GM19452 (cell line): ENCODE results near the gene GPI.

Source experiments
- ATAC-seq: cut with Tn5 transposase; IDR thresholded peaks from one replicate; pipeline ENCODE4 v1.9.1; 2021; ENCODE audit not compliant: unreplicated experiment

Gene GPI

DNA sequence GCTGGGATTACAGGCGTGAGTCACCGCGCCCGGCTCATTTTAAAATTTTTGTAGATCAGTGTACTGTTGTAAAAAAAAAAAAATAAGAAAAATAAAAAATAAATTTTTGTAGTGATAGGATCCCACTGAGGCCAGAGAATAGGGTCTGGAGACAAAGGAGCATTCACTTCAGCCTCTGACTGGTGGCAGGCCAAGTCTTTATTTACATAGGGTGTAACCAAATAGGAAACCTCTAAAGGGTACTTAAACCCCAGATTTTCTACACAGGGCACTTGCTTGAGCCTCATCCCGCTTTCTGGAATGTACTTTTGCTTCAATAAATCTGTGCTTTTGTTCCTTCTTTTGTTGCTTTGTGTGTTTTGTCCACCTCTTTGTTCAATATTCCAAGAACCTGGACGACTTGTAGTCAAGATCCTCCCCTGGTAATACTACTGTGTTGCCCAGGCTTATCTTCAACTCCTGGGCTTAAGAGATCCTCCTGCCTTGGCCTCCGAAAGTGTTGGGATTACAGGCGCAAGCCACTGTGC, 37.1 kb downstream of the GPI start:
- no peak for ATAC-seq

DNA sequence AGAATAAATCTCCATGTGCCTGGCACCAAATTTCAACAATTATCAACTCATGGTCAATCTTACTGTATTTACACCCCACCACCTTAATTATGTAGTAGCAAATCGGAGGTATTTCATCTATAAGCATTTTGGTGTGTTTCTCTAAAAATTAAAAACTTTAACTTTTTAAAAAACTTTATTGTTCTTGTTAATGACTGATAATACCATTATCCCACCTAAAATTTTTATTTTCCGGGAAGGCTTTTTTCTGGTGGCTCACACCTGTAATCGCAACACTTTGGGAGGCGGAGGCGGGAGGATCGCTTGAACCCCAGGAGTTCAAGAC, 38.8 kb downstream of the GPI start:
- ATAC-seq: peak; percentile 17

- peak; percentile 78 for ATAC-seq
Observed at GRCh38 chr19:34404109-34404909, 39.3 kb downstream of the GPI start, which contains the start of gene PDCD2L. Gene PDCD2L, plus strand, starts transcription at chr19:34404399. Its CDS starts 32 bp downstream, at chr19:34404431.

- ATAC-seq: no peak
Observed at GRCh38 chr19:34405892-34406660, 41.1 kb downstream of the GPI start.

DNA sequence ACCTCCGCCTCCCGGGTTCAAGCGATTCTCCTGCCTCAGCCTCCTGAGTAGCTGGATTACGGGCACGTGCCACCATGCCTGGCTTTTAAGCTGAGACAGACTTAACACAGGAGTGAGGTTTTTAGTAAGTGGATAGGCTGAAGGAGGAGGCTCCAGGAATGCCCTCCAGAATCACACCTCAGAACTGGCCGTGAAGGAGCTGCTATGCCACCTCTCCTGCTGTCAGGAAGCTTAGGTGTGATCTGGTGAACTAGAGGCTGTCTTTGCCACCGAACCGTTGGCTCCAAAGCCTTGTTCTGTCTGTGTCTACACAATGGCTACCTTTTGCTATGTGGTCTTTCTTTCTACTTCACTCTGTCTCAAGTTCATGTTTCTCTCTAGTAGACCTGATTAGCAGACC, 43.4 kb downstream of the GPI start:
- ATAC-seq: no peak

- no peak for ATAC-seq
Observed at GRCh38 chr19:34409189-34410164, 44.5 kb downstream of the GPI start.

- no peak for ATAC-seq
Observed at GRCh38 chr19:34411216-34411615, 46.2 kb downstream of the GPI start.

- no peak for ATAC-seq
Observed at GRCh38 chr19:34416021-34416545, 51.1 kb downstream of the GPI start.

- ATAC-seq: no peak
Observed at GRCh38 chr19:34418300-34418699, 53.3 kb downstream of the GPI start.

DNA sequence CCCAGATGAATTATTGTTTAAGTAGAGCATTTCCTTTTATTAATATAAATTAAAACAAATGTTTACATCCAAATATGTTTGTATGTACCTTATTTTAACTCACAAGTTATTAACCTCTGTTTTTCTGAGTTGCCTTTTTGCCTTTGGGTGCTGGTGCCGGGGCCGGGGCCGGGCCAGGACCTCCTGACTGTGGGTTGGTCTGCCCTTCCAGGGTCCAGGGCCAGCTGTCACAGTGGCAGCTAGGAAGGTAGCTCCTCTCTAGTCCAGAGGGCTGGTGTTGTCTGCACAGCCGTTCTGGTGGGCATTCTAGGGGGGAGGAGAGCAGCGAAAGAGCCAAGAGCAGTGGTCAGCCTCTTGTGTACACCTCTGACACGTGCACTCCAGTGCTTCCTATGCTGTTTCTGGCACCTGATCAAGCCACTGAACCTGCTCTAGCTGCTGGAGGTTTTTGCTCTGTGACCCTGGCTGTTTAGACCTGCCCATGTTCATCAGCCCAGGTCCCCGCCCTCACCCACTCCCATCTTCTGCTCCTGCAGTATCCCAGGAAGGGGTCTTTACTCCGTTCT, 61.2 kb downstream of the GPI start:
- no peak for ATAC-seq

DNA sequence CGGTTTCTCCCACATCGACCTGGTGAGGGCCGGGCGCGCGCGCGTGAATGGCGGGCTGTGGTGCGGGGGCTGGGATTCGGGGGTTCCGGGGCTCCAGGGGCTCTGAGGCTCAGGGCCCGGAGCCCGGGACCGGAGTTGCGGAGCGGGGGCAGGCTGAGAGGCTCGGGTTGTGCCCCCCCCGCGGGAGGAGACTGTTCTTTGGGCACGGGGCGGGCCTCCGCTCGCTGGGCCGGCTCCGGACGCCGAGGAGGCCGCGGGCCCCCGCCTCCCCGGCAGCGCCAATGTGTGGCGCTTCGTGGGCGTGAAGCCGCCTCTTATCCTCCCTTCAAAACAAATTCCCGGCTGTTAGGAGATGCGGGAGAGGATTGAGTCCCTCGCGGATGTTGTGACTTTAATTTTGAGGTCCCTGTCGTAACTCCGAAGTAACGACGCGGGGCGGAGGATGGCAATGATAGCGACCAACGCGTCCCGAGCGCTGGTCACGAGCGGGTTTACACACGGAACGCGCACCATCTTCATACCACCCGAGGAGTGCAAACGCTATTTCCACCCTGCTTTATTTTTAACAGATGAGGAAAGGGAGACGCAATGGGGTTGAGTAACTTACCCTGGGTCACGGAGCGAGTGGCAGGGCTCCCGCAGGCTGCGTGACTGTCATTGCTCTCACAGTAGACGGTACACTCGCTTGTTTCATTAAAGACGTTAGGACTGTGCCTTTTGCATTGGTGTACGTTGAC, 63.7 kb downstream of the GPI start:
- peak; percentile 41 for ATAC-seq

DNA sequence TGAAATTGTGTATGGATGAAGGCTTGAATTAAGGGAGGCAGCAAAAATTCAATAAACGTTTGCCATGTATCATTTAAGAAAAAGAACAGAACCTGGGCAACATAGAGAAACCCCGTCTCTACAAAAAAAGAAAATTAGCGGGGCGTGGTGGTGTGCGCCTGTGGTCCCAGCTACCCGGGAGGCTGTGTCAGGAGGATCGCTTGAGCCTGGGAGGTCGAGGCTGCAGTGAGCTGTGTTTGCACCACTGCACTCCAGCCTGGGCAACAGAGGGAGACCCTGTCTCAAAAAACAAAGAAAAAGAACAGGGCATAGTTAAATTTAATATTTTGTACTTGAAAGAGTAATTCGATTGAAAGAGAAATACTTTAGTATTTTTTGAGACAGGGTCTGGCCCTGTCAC, 64.6 kb downstream of the GPI start:
- no peak for ATAC-seq

DNA sequence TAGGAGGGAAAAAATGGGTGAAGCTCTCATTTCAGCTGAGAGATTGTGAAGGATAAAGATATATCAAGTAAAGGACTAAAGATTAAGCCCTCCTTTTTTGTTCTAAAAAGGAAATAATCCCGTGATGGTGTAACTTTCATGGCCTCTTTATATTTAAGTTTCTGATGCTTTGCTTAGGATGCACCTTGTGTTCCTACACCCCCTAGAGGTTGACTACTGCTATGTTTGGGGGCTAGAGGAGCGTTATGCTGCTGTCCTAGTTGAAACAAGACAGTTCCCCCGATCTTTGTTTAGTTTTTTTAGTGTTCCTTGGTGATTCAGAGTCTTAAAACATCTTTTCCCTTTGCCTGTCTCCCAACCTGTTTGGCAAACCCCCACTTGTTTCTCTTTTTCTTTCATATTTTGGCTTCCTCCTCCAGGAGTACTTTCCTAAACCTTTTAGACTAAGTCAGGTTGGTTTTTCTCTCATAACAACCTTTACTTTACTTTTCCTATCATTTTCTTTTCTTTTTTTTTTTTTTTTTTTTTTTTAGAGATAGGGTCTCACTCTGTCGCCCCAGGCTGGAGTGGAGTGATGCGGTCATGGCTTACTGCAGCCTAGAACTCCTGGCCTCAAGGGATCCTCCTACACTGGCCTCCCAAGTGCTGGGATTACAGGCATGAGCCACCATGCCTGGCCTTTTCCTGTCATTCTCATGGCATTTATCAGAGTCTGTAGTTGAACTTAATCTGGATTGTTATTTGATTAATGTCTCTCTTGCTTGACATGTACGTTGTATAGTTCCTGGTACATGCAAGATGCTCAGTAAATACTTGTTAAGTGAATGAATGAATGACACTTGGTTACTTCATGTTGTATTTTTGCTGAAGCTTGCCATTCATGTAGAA, 66.0 kb downstream of the GPI start:
- ATAC-seq: no peak

DNA sequence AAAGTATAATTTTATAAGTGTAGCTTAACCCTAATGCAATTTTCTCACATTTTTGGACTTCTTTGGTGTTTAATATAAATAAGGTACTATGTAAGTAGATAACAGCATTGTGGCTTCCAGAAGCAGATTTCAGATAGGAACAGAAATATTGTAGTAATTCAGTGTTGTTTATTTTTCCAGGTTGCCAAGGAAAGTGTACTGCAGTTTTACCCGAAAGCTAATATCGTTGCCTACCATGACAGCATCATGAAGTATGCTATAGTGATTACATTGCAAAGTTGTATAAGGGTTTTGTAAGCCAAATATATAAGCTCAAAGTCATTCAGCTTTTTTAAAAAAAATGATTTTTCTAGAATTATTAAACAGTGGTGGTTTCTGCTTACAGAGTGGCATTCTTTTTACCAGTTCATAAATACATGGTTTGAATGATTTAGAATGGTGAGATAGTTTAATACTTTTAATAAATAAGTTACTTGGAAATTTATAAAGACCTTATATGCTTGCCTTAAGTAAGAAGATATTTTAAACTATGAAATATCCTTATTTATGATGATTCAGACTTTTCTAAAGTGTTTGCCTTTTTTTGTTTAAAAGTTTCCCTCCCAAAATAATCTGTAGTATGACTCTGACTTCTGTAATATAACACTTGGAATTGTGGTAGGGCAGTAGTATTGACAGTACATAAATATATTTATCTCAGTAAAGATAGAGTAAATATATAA, 66.8 kb downstream of the GPI start:
- ATAC-seq: no peak

GRCh38 chr19:34432797-34433196, 67.8 kb downstream of the GPI start:
- ATAC-seq: no peak

DNA sequence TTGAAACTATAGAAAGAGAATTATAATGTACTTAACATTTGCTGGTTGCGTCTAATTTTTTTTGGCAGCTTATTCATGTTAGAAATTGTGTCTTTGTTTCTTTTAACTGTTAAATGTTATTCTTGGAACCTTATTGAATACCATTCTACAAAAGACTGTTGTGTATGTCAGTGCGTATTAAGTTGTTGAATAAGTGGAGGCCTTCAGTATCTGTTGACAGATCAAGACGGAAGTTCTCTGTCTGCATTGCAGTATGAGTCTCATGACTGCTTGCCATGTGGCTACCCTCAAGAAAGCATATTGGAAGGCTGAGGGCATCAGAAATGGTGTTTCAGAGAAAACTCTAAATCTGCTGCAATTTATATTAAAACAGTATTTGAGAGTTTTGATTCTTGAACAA, 71.7 kb downstream of the GPI start:
- no peak for ATAC-seq

DNA sequence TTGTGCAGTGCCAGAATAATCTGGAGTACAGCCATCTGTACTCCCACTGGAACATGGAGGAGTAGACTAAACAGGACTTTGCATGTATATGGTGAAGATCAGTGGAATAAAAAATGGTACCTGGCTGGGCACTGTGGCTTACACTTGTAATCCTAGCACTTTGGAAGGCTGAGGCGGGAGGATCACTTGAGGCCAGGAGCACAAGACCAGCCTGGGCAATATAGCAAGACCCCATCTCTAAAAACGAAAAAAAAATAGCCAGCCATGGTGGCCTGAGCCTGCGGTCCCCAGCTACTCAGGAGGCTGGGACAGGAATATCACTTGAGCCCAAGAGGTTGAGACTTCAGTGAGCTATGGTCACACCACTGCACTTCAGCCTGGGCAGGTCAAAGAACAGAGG, 83.2 kb downstream of the GPI start:
- ATAC-seq: no peak
